HL-60/S4 treated with phorbol 12-myristate 13-acetate at 8.2 ng/mL for 4 days and 3 days (cell line): ENCODE measurements around the gene ARNT2.

Experiments used
- in situ Hi-C: fragments of 300-500 bp; cut with MboI; formaldehyde crosslinking; loops from 2 replicates; pipeline ENCODE4 v1.15.0; 2022; ENCODE audit warnings: low sequenced_read_pairs

Gene ARNT2

GRCh38 chr15:80590761-80591355, 186.7 kb downstream of the ARNT2 start:
- in situ Hi-C loops = no loop called here

GRCh38 chr15:80591471-80591870, 187.3 kb downstream of the ARNT2 start:
- in situ Hi-C loops = no loop called here

GRCh38 chr15:80591938-80592825, 188.0 kb downstream of the ARNT2 start:
- in situ Hi-C loops = no loop called here

GRCh38 chr15:80593486-80594030, 189.4 kb downstream of the ARNT2 start:
- in situ Hi-C loops = no loop called here

GRCh38 chr15:80594091-80594889, 190.1 kb downstream of the ARNT2 start:
- in situ Hi-C loops = no loop called here

- in situ Hi-C loops = no loop called here
These were observed 191.2 kb downstream of the ARNT2 start for GRCh38 chr15:80595396-80595795.

GRCh38 chr15:80596521-80596976, 192.4 kb downstream of the ARNT2 start:
- in situ Hi-C loops = no loop called here

GRCh38 chr15:80597076-80597475, 192.9 kb downstream of the ARNT2 start:
- in situ Hi-C loops = no loop called here

GRCh38 chr15:80599359-80599758, 195.2 kb downstream of the ARNT2 start:
- in situ Hi-C loops = no loop called here

- in situ Hi-C loops = no loop called here
These were observed 196.4 kb downstream of the ARNT2 start for GRCh38 chr15:80600626-80601025.

- in situ Hi-C loops = no loop called here
These were observed 197.1 kb downstream of the ARNT2 start for GRCh38 chr15:80601256-80601655.

GRCh38 chr15:80604583-80605575, 200.7 kb downstream of the ARNT2 start:
- in situ Hi-C loops = no loop called here

GRCh38 chr15:80605591-80606150, 201.5 kb downstream of the ARNT2 start:
- in situ Hi-C loops = no loop called here

- in situ Hi-C loops = no loop called here
These were observed 202.4 kb downstream of the ARNT2 start for GRCh38 chr15:80606511-80607071.

- in situ Hi-C loops = no loop called here
These were observed 203.3 kb downstream of the ARNT2 start for GRCh38 chr15:80607287-80607980.

GRCh38 chr15:80608688-80609087, 204.5 kb downstream of the ARNT2 start:
- in situ Hi-C loops = no loop called here

GRCh38 chr15:80609091-80609490, 204.9 kb downstream of the ARNT2 start:
- in situ Hi-C loops = no loop called here

GRCh38 chr15:80609512-80609946, 205.3 kb downstream of the ARNT2 start:
- in situ Hi-C loops = no loop called here
